ENCODE results near the gene CA4. TPM values are rescaled to one million over a fixed set of nuclear protein-coding genes. Genes with fewer than 3 reads are reported as not detected.
A peak's percentile ranks its signal among the peaks of the same experiment; 100 is the strongest.

The CA4 gene
- total and polyA plus RNA-seq, 2 experiments from 2014 or later, result 1.2 to 6.1 TPM

DNA sequence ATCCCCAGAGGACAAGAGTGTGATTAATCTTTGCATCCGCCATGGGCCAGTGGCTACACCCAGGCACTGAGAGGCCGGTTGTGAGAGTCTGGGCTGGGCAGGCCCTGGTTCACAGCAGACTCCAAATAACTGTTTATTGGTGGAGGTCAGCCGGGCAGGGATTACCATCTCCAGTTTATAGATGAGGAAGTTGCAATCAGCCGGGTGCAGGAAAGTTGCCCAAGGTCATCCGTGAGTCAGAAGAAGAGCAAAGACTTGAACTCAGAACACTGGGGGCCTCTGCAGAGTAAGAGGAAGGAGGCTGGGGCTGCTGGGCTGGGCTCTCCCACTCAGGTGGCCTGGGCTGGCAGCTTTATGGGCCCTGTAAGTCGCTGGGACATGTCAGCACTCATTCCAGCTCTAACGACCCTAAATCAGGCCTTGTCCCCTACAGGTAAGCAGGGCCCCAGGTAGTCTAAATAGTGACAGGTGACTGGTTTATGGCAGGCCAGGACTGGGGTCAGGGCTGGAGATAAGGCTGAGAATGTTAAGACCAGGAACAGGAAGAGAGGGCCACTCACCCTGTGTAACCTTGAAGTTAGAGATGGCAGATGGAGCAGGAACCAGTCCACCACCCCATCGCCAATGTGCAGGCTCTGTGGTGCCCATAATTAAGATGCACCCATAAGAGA lies 2.1 kb upstream of the CA4 start:
- TF ChIP-seq EZH2phosphoT487 (IDR thresholded peaks at IDR 0.05; ENCODE audit: low read depth, severe bottlenecking, unreplicated experiment) (no peak), EZH2 (IDR thresholded peaks at IDR 0.05; ENCODE audit: borderline replicate concordance) (no peak)
- TF ChIP-seq, protein P1, sequence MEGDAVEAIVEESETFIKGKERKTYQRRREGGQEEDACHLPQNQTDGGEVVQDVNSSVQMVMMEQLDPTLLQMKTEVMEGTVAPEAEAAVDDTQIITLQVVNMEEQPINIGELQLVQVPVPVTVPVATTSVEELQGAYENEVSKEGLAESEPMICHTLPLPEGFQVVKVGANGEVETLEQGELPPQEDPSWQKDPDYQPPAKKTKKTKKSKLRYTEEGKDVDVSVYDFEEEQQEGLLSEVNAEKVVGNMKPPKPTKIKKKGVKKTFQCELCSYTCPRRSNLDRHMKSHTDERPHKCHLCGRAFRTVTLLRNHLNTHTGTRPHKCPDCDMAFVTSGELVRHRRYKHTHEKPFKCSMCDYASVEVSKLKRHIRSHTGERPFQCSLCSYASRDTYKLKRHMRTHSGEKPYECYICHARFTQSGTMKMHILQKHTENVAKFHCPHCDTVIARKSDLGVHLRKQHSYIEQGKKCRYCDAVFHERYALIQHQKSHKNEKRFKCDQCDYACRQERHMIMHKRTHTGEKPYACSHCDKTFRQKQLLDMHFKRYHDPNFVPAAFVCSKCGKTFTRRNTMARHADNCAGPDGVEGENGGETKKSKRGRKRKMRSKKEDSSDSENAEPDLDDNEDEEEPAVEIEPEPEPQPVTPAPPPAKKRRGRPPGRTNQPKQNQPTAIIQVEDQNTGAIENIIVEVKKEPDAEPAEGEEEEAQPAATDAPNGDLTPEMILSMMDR (IDR thresholded peaks at IDR 0.05; ENCODE audit: poor library complexity), result no peak
- 43% methylated on average over 8 of the region's 8 CpGs for whole genome bisulfite sequencing (ENCODE audit: low lambda C conversion rate, missing lambda C conversion rate)
- peaks cover 7% of the 10 kb centered on the region for H3K4me1 ChIP-seq (ENCODE audit: insufficient read depth)
- H3K27me3 ChIP-seq, result peaks cover 78% of the 10 kb centered on the region
- H2AFZ ChIP-seq, result no peak overlapping the region
- H3K79me2 ChIP-seq, result no peaks in the 10 kb centered on the region
- no peaks in the 10 kb centered on the region for H3K9me3 ChIP-seq (ENCODE audit: low read depth)
- no peak overlapping the region for H3K27ac ChIP-seq
- no peak for DNase-seq (ENCODE audit: low spot score)
- H3K36me3 ChIP-seq (replicated peaks; ENCODE audit: insufficient read depth, low read depth), result no peaks in the 10 kb centered on the region
- H3K4me2 ChIP-seq, result no peak overlapping the region
- no peaks in the 10 kb centered on the region for H3K9me2 ChIP-seq (replicated peaks; ENCODE audit: insufficient read depth)
- no peak overlapping the region for H3K4me3 ChIP-seq
- H4K20me1 ChIP-seq (ENCODE audit: insufficient read depth, poor library complexity, severe bottlenecking), result no peaks in the 10 kb centered on the region

DNA sequence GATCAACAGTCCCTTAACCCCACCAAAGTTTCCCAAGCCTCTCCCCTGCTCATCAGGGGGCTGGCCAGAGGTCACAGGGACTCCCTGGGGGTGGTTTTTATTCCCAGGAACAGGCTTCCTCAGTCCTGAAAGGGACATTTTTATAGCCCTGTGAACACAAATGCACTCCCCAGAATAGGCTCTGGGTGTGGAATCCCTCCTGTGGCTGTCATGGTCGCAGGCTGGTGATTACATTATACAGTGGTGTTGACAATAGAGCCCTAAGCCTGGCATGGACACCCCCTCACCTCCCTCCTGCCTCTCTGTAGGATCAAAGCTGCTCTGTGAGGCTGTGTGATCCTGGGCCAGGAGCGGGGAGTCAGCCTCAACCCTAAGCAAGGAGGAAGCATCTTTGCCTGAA lies 1.4 kb upstream of the CA4 start:
- TF ChIP-seq, protein P1 (IDR thresholded peaks at IDR 0.05; ENCODE audit: poor library complexity), result no peak
- TF ChIP-seq EZH2phosphoT487 (IDR thresholded peaks at IDR 0.05; ENCODE audit: low read depth, severe bottlenecking, unreplicated experiment) (no peak), EZH2 (IDR thresholded peaks at IDR 0.05; ENCODE audit: borderline replicate concordance) (no peak)
- WGBS (ENCODE audit: low lambda C conversion rate, missing lambda C conversion rate), result 35% methylated on average over 2 of the region's 2 CpGs
- peaks cover 77% of the 10 kb centered on the region for H3K27me3 ChIP-seq

DNA sequence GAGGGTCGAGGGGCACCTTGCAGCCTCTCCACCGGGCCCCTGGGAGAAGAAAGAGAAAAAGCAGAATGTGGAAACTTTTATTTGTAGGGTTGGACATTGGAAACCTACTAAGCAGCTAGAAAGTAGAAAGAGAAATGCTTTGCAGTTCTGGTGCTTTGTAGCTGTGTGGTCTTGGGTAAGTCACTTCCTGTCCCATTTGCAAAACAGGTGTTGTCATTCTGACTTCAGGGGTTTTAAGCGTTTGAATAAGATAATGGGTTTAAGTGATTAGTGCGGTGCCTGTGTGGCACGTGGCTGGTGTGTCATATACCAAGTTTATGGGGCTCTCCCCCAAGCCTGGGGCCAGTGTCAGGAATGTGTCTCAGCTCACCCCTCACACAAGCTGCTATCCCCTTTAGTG lies 1.6 kb downstream of the CA4 start:
- H3K27ac ChIP-seq, result no peak overlapping the region
- no peak overlapping the region for H2AFZ ChIP-seq
- H3K79me2 ChIP-seq, result no peaks in the 10 kb centered on the region
- no peaks in the 10 kb centered on the region for H3K36me3 ChIP-seq (replicated peaks; ENCODE audit: insufficient read depth, low read depth)
- TF ChIP-seq, protein P1 (IDR thresholded peaks at IDR 0.05; ENCODE audit: poor library complexity), result no peak
- no peak for TF ChIP-seq EZH2phosphoT487 (IDR thresholded peaks at IDR 0.05; ENCODE audit: low read depth, severe bottlenecking, unreplicated experiment)
- no peak for TF ChIP-seq EZH2 (IDR thresholded peaks at IDR 0.05; ENCODE audit: borderline replicate concordance)
- H3K9me3 ChIP-seq (ENCODE audit: low read depth), result no peaks in the 10 kb centered on the region
- no peak for DNase-seq (ENCODE audit: low spot score)
- no peak overlapping the region for H3K4me3 ChIP-seq
- H3K4me1 ChIP-seq (ENCODE audit: insufficient read depth), result peaks cover 7% of the 10 kb centered on the region
- peaks cover 61% of the 10 kb centered on the region for H3K27me3 ChIP-seq
- peak overlapping the region; percentile 83 for H3K4me2 ChIP-seq
- no peaks in the 10 kb centered on the region for H4K20me1 ChIP-seq (ENCODE audit: insufficient read depth, poor library complexity, severe bottlenecking)
- no peaks in the 10 kb centered on the region for H3K9me2 ChIP-seq (replicated peaks; ENCODE audit: insufficient read depth)
- WGBS (ENCODE audit: low lambda C conversion rate, missing lambda C conversion rate), result 37% methylated on average over 5 of the region's 5 CpGs

More for the DNA sequence above, 1.4 kb upstream of the CA4 start:
- no peak overlapping the region for H3K4me3 ChIP-seq
- H3K9me2 ChIP-seq (replicated peaks; ENCODE audit: insufficient read depth), result no peaks in the 10 kb centered on the region
- no peaks in the 10 kb centered on the region for H4K20me1 ChIP-seq (ENCODE audit: insufficient read depth, poor library complexity, severe bottlenecking)
- peaks cover 7% of the 10 kb centered on the region for H3K4me1 ChIP-seq (ENCODE audit: insufficient read depth)
- no peak overlapping the region for H2AFZ ChIP-seq
- no peaks in the 10 kb centered on the region for H3K79me2 ChIP-seq
- no peak for DNase-seq (ENCODE audit: low spot score)
- no peak overlapping the region for H3K27ac ChIP-seq
- H3K4me2 ChIP-seq, result no peak overlapping the region
- no peaks in the 10 kb centered on the region for H3K9me3 ChIP-seq (ENCODE audit: low read depth)
- no peaks in the 10 kb centered on the region for H3K36me3 ChIP-seq (replicated peaks; ENCODE audit: insufficient read depth, low read depth)

Data from hepatocyte (in vitro differentiated cells).